CD14-positive monocyte (primary cell): ENCODE results near the gene PRCP. TPM values are rescaled to one million over a fixed set of nuclear protein-coding genes. Genes with fewer than 3 reads are reported as not detected.

Experiments used
- DNase-seq, 3 donors: peaks; one replicate each; pipeline ENCODE4 v3.0.0-alpha.2; 2011 to 2022
- H2AFZ ChIP-seq: 2 replicates; pipeline ENCODE4 v1.6.0; 2012; ENCODE audit warnings: mild to moderate bottlenecking, low read depth, low read length, inconsistent platforms; ENCODE audit not compliant: insufficient read depth, poor library complexity, severe bottlenecking
- H3K27ac ChIP-seq, 2 donors: 1 replicate in 1 of 2; 2 replicates in 1 of 2; pipeline ENCODE4 v1.5.1; 2012 to 2013; ENCODE audit warnings: low read length in 2 of 2, control low read depth in 1 of 2, inconsistent platforms in 1 of 2, low read depth in 1 of 2, mild to moderate bottlenecking in 1 of 2
- H3K27me3 ChIP-seq, 2 donors: one replicate each; pipeline versions ENCODE4 v1.6.0 to v1.6.1; 2011 to 2013; ENCODE audit warnings: low read length in 2 of 2; ENCODE audit not compliant: control insufficient read depth in 2 of 2, insufficient read depth in 2 of 2
- H3K36me3 ChIP-seq, 2 donors: replicated peaks in 1 of 2; 1 replicate in 1 of 2; 2 replicates in 1 of 2; pipeline versions ENCODE4 v1.5.1 to v1.6.1; 2012 to 2013; ENCODE audit warnings: low read length in 2 of 2, control low read depth in 1 of 2, inconsistent platforms in 1 of 2, mild to moderate bottlenecking in 1 of 2; ENCODE audit not compliant: insufficient read depth in 2 of 2, control insufficient read depth in 1 of 2
- H3K4me1 ChIP-seq, 2 donors: 1 replicate in 1 of 2; 2 replicates in 1 of 2; pipeline versions ENCODE4 v1.5.1 to v1.6.1; 2012 to 2013; ENCODE audit warnings: low read length in 2 of 2, control low read depth in 1 of 2, inconsistent platforms in 1 of 2, mild to moderate bottlenecking in 1 of 2, moderate library complexity in 1 of 2; ENCODE audit not compliant: insufficient read depth in 2 of 2, control insufficient read depth in 1 of 2
- H3K4me2 ChIP-seq: replicated peaks from 2 replicates; pipeline ENCODE3; 2012; ENCODE audit warnings: low read length, moderate library complexity, mild to moderate bottlenecking; ENCODE audit not compliant: poor library complexity, severe bottlenecking; ENCODE audit errors: extremely low read depth
- H3K4me3 ChIP-seq, 3 experiments: fragments of 200-600 bp in 1 of 3; sonication (generic) in 1 of 3; replicated peaks in 1 of 3; 1 replicate in 2 of 3; 2 replicates in 1 of 3; pipeline ENCODE4 v1.5.1; 2011 to 2013; ENCODE audit warnings: low read length in 3 of 3, mild to moderate bottlenecking in 3 of 3, control low read depth in 2 of 3, low read depth in 2 of 3, inconsistent platforms in 1 of 3, moderate library complexity in 1 of 3
- H3K79me2 ChIP-seq: 2 replicates; pipeline ENCODE4 v1.6.0; 2012; ENCODE audit warnings: mild to moderate bottlenecking, control low read depth, inconsistent platforms, low read length, moderate library complexity; ENCODE audit not compliant: insufficient read depth
- H3K9ac ChIP-seq: 2 replicates; pipeline ENCODE4 v1.6.0; 2017; ENCODE audit warnings: low read length, mild to moderate bottlenecking; ENCODE audit not compliant: insufficient read depth, poor library complexity, severe bottlenecking
- H3K9me3 ChIP-seq, 2 donors: replicated peaks in 1 of 2; 1 replicate in 1 of 2; 2 replicates in 1 of 2; pipeline versions ENCODE4 v1.5.1 to v1.6.1; 2012 to 2013; ENCODE audit warnings: low read length in 2 of 2, control low read depth in 1 of 2; ENCODE audit not compliant: control insufficient read depth in 1 of 2, insufficient read depth in 1 of 2
- H4K20me1 ChIP-seq: 2 replicates; pipeline ENCODE4 v1.6.0; 2012; ENCODE audit warnings: mild to moderate bottlenecking, low read length, control low read depth, moderate library complexity; ENCODE audit not compliant: insufficient read depth
- H3K27ac Mint-ChIP-seq, 7 donors: one replicate each; pipeline ENCODE4 v1.8.0; 2020; ENCODE audit warnings: mild to moderate bottlenecking in 7 of 7, mixed read lengths in 7 of 7, moderate library complexity in 6 of 7, inconsistent platforms in 2 of 7
- H3K27me3 Mint-ChIP-seq, 3 donors: one replicate each; pipeline ENCODE4 v1.8.0; 2021 to 2022; ENCODE audit warnings: low read depth in 3 of 3, mild to moderate bottlenecking in 3 of 3, mixed read lengths in 3 of 3, moderate library complexity in 3 of 3, inconsistent platforms in 1 of 3
- H3K36me3 Mint-ChIP-seq, 2 donors: one replicate each; pipeline ENCODE4 v1.8.0; 2020; ENCODE audit warnings: mixed read lengths in 2 of 2, inconsistent platforms in 1 of 2, mild to moderate bottlenecking in 1 of 2
- H3K4me1 Mint-ChIP-seq: one replicate; pipeline ENCODE4 v1.8.0; 2020; ENCODE audit warnings: mild to moderate bottlenecking, mixed read lengths
- H3K4me3 Mint-ChIP-seq, 2 donors: one replicate each; pipeline ENCODE4 v1.8.0; 2020; ENCODE audit warnings: mild to moderate bottlenecking in 2 of 2, mixed read lengths in 2 of 2, moderate library complexity in 1 of 2
- H3K9me3 Mint-ChIP-seq, 7 donors: one replicate each; pipeline ENCODE4 v1.8.0; 2020 to 2022; ENCODE audit warnings: mixed read lengths in 7 of 7, mild to moderate bottlenecking in 6 of 7, moderate library complexity in 6 of 7, inconsistent platforms in 2 of 7
- CTCF ChIP-seq: fragments of 200-600 bp; IDR thresholded peaks from one replicate; pipeline ENCODE4 v1.8.0; 2022; ENCODE audit warnings: antibody characterized with exemption, mild to moderate bottlenecking
- WGBS: methylation state at CpG from one replicate; pipeline ENCODE4 v1.1.5; 2013; ENCODE audit warnings: missing lambda C conversion rate; ENCODE audit not compliant: insufficient coverage; 5-methylcytosine and 5-hydroxymethylcytosine counted together
- intact Hi-C, 2 donors: fragments of 100-400 bp; cut with micrococcal nuclease; formaldehyde crosslinking; loops; one replicate each; pipeline versions ENCODE4 v1.15.0 to v1.15.1; 2023
- polyA plus RNA-seq, 3 donors: library from polyadenylated mRNA; depleted of rRNA in 1 of 3; unstranded in 2 of 3; stranded (reverse) in 1 of 3; fragments of 300-500 nt in 2 of 3; fragments of >200 nt in 1 of 3; fragmentation: Illumina TruSeq in 2 of 3; gene quantifications; 1 replicate in 2 of 3; 2 replicates in 1 of 3; pipeline ENCODE4 v1.2.3, GENCODE V29; 2012 to 2021

The PRCP gene
- polyA plus RNA-seq, 3 donors, result 68.0 to 228 (median 186) TPM

GRCh38 chr11:82830746-82831145 lies 69.5 kb downstream of the PRCP start:
- Mint-ChIP-seq H3K27me3 (no peaks in the 10 kb centered on the region), H3K9me3 (peaks cover 0 to 3% (median 0%) of the 10 kb centered on the region in 7 donors), H3K27ac (no peak overlapping the region), H3K36me3 (peaks cover 41 to 50% of the 10 kb centered on the region in 2 donors), H3K4me3 (no peak overlapping the region), H3K4me1 (peaks cover 6% of the 10 kb centered on the region)
- H3K27ac ChIP-seq, result no peak overlapping the region
- H3K9me3 ChIP-seq, result no peaks in the 10 kb centered on the region
- no peak overlapping the region for H3K9ac ChIP-seq
- H3K36me3 ChIP-seq, result peaks cover 13 to 28% of the 10 kb centered on the region in 2 donors
- no peak for TF ChIP-seq CTCF
- intact Hi-C loops, result no loop called here
- no peaks in the 10 kb centered on the region for H4K20me1 ChIP-seq
- WGBS, result no CpG with 5 or more reads among the region's 1 CpG
- no peak overlapping the region for H3K4me3 ChIP-seq
- H3K4me1 ChIP-seq, result no peaks in the 10 kb centered on the region
- H2AFZ ChIP-seq, result no peak overlapping the region
- DNase-seq, result no peak
- H3K4me2 ChIP-seq, result no peak overlapping the region
- H3K79me2 ChIP-seq, result no peaks in the 10 kb centered on the region
- no peaks in the 10 kb centered on the region for H3K27me3 ChIP-seq

DNA sequence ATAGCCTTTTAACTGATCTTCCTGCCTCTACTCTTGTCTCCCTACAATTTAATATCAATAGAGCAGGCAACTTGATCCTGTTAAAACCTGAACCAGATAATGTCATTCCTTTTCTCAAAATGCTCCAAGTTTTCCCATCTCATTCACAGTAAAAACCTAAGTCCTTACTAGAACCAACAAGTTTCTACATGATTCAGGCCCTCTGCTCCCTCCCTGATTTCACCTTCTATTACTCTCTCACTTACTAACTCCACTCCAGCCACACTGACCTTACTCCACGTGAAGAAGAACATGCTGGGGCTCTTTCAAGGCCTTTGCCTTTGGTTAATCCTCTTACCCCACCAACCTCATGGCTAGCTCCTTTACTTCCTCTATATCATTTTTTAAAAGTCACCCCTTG lies 71.1 kb downstream of the PRCP start:
- intact Hi-C loops, result no loop called here

More for the DNA sequence above, 71.1 kb downstream of the PRCP start:
- TF ChIP-seq CTCF, result no peak
- Mint-ChIP-seq H3K9me3 (no peaks in the 10 kb centered on the region), H3K4me1 (peaks cover 6% of the 10 kb centered on the region), H3K27ac (peak overlapping the region in 1 of 7 donors; percentile 7), H3K4me3 (no peak overlapping the region), H3K27me3 (no peaks in the 10 kb centered on the region), H3K36me3 (peaks cover 40 to 49% of the 10 kb centered on the region in 2 donors)
- no peaks in the 10 kb centered on the region for H3K4me1 ChIP-seq
- no peak overlapping the region for H3K4me3 ChIP-seq
- H3K27me3 ChIP-seq, result no peaks in the 10 kb centered on the region
- no peak overlapping the region for H2AFZ ChIP-seq
- H3K9me3 ChIP-seq, result no peaks in the 10 kb centered on the region
- WGBS, result 90% methylated on average over 1 of the region's 1 CpG
- H3K9ac ChIP-seq, result no peak overlapping the region
- no peak overlapping the region for H3K4me2 ChIP-seq
- H4K20me1 ChIP-seq, result no peaks in the 10 kb centered on the region
- no peak for DNase-seq
- H3K79me2 ChIP-seq, result no peaks in the 10 kb centered on the region
- H3K27ac ChIP-seq, result no peak overlapping the region
- H3K36me3 ChIP-seq, result peaks cover 11 to 30% of the 10 kb centered on the region in 2 donors
